SK-N-SH treated with all-trans-retinoic acid at 6 μM for 48 hours (cell line): ENCODE data around the gene LONP2.

Source experiments
- ATAC-seq: fragments of 200-7000 bp; cut with Tn5 transposase; 3 replicates; pipeline ENCODE4 v1.9.1; 2020; ENCODE audit warnings: mild to moderate bottlenecking, moderate library complexity
- ARNTL ChIP-seq: fragments of 450-650 bp; formaldehyde crosslinking; IDR thresholded peaks from 2 replicates; pipeline ENCODE4 v1.5.0; 2020; ENCODE audit warnings: low read depth, mild to moderate bottlenecking, moderate library complexity, borderline replicate concordance
- BACH2 ChIP-seq: fragments of 250-450 bp; sonication (Bioruptor Pico); IDR thresholded peaks from 2 replicates; pipeline ENCODE4 v1.9.0; 2021; ENCODE audit warnings: mild to moderate bottlenecking, borderline replicate concordance
- CREB5 ChIP-seq: fragments of 250-450 bp; sonication (Bioruptor Pico); IDR thresholded peaks from 2 replicates; pipeline ENCODE4 v1.5.1; 2020; ENCODE audit warnings: low read depth, mild to moderate bottlenecking, moderate library complexity
- CSRNP3 ChIP-seq: fragments of 250-450 bp; sonication (Bioruptor Pico); IDR thresholded peaks from 2 replicates; pipeline ENCODE4 v1.5.1; 2021; ENCODE audit warnings: mild to moderate bottlenecking, moderate library complexity
- ESRRG ChIP-seq: fragments of 250-450 bp; sonication (Bioruptor Pico); IDR thresholded peaks from 2 replicates; pipeline ENCODE4 v1.6.1; 2021; ENCODE audit warnings: mild to moderate bottlenecking
- GLIS3 ChIP-seq: fragments of 250-450 bp; sonication (Bioruptor Pico); IDR thresholded peaks from 2 replicates; pipeline ENCODE4 v1.5.0; 2020; ENCODE audit warnings: mild to moderate bottlenecking, moderate library complexity
- OSR1 ChIP-seq: fragments of 250-450 bp; sonication (Bioruptor Pico); IDR thresholded peaks from 2 replicates; pipeline ENCODE4 v1.8.0; 2022; ENCODE audit warnings: moderate library complexity, mild to moderate bottlenecking, inconsistent platforms
- POU6F1 ChIP-seq: fragments of 250-450 bp; sonication (Bioruptor Pico); IDR thresholded peaks from 2 replicates; pipeline ENCODE4 v1.8.0; 2021; ENCODE audit warnings: low read depth, mild to moderate bottlenecking, moderate library complexity, borderline replicate concordance
- PPARA ChIP-seq: fragments of 250-450 bp; sonication (Bioruptor Pico); IDR thresholded peaks from 2 replicates; pipeline ENCODE4 v1.5.0; 2020; ENCODE audit warnings: mild to moderate bottlenecking, borderline replicate concordance
- SNAI2 ChIP-seq: fragments of 250-450 bp; sonication (Bioruptor Pico); IDR thresholded peaks from 2 replicates; pipeline ENCODE4 v1.5.0; 2020; ENCODE audit warnings: mild to moderate bottlenecking, moderate library complexity
- TCF4 ChIP-seq: fragments of 250-450 bp; sonication (Bioruptor Pico); IDR thresholded peaks from 2 replicates; pipeline ENCODE4 v1.8.0; 2021; ENCODE audit warnings: mild to moderate bottlenecking, moderate library complexity, borderline replicate concordance
- TOX ChIP-seq: fragments of 250-450 bp; sonication (Bioruptor Pico); IDR thresholded peaks from 2 replicates; pipeline ENCODE4 v1.8.0; 2021; ENCODE audit warnings: mild to moderate bottlenecking, moderate library complexity, borderline replicate concordance
- TSHZ2 ChIP-seq: fragments of 250-450 bp; sonication (Bioruptor Pico); IDR thresholded peaks from 2 replicates; pipeline ENCODE4 v1.5.0; 2020; ENCODE audit warnings: mild to moderate bottlenecking, moderate library complexity
- ZC3H10 ChIP-seq: fragments of 250-450 bp; sonication (Bioruptor Pico); IDR thresholded peaks from 2 replicates; pipeline ENCODE4 v1.5.1; 2021; ENCODE audit warnings: mild to moderate bottlenecking, moderate library complexity
- ZFP3 ChIP-seq: fragments of 250-450 bp; sonication (Bioruptor Pico); IDR thresholded peaks from 2 replicates; pipeline ENCODE4 v1.5.0; 2020; ENCODE audit warnings: mild to moderate bottlenecking, moderate library complexity
- ZFP30 ChIP-seq: fragments of 450-650 bp; formaldehyde crosslinking; IDR thresholded peaks from 2 replicates; pipeline ENCODE4 v1.5.0; 2022; ENCODE audit warnings: mild to moderate bottlenecking, moderate library complexity
- ZNF565 ChIP-seq: fragments of 450-650 bp; formaldehyde crosslinking; conservative IDR thresholded peaks from 2 replicates; pipeline ENCODE4 v1.5.0; 2020; ENCODE audit warnings: low read depth, mild to moderate bottlenecking, moderate library complexity
- ZNF70 ChIP-seq: fragments of 450-650 bp; formaldehyde crosslinking; IDR thresholded peaks from 2 replicates; pipeline ENCODE4 v1.5.0; 2020; ENCODE audit warnings: mild to moderate bottlenecking, moderate library complexity
- ZNF8 ChIP-seq: fragments of 450-650 bp; formaldehyde crosslinking; IDR thresholded peaks from 2 replicates; pipeline ENCODE4 v1.5.0; 2020; ENCODE audit warnings: mild to moderate bottlenecking, moderate library complexity

LONP2 gene

GRCh38 chr16:48383009-48383876, 139.1 kb downstream of the LONP2 start:
- no peak for ATAC-seq
- TF ChIP-seq ZNF70 (CRISPR knock-in tag), result no peak
- TF ChIP-seq ESRRG (CRISPR knock-in tag), result no peak
- no peak for TF ChIP-seq ZNF565 (CRISPR knock-in tag)
- no peak for TF ChIP-seq CREB5 (CRISPR knock-in tag)
- TF ChIP-seq ZFP3, result no peak
- no peak for TF ChIP-seq BACH2
- TF ChIP-seq TCF4 (CRISPR knock-in tag), result no peak
- TF ChIP-seq SNAI2 (CRISPR knock-in tag), result no peak
- no peak for TF ChIP-seq GLIS3
- no peak for TF ChIP-seq ZC3H10
- no peak for TF ChIP-seq ZNF8 (CRISPR knock-in tag)
- TF ChIP-seq PPARA, result no peak
- TF ChIP-seq CSRNP3, result no peak
- no peak for TF ChIP-seq TOX (CRISPR knock-in tag)
- no peak for TF ChIP-seq TSHZ2 (CRISPR knock-in tag)
- no peak for TF ChIP-seq OSR1 (CRISPR knock-in tag)
- TF ChIP-seq POU6F1 (CRISPR knock-in tag), result no peak
- no peak for TF ChIP-seq ARNTL (CRISPR knock-in tag)
- TF ChIP-seq, all 23 proteins: peak for 0

GRCh38 chr16:48383877-48384519, 139.9 kb downstream of the LONP2 start:
- peak; percentile 41 for ATAC-seq
- no peak for TF ChIP-seq OSR1 (CRISPR knock-in tag)
- no peak for TF ChIP-seq ZFP30 (CRISPR knock-in tag)
- no peak for TF ChIP-seq ZNF70 (CRISPR knock-in tag)
- TF ChIP-seq ESRRG (CRISPR knock-in tag), result no peak
- TF ChIP-seq TSHZ2 (CRISPR knock-in tag), result no peak
- no peak for TF ChIP-seq TCF4 (CRISPR knock-in tag)
- no peak for TF ChIP-seq ZFP3
- no peak for TF ChIP-seq ARNTL (CRISPR knock-in tag)
- TF ChIP-seq POU6F1 (CRISPR knock-in tag), result no peak
- TF ChIP-seq PPARA, result no peak
